K562 (cell line): ENCODE results near the gene SPAG9. TPM values are rescaled to one million over a fixed set of nuclear protein-coding genes. Genes with fewer than 3 reads are reported as not detected.

Source experiments
- ATAC-seq: fragments of 200-7000 bp; cut with Tn5 transposase; 3 replicates; pipeline ENCODE4 v1.9.1; 2020; ENCODE audit warnings: moderate library complexity
- BruUV-seq: library from RNA; stranded (reverse); fragments of 400-500 nt; replicated peaks from 2 replicates; lab custom pipeline; 2021; lab: Mats Ljungman, UMichigan
- CTCF ChIA-PET: fragments of 300-600 bp; formaldehyde crosslinking; extraction: SDS; loops from one replicate; lab custom pipeline; 2021; ENCODE audit warnings: low intra/inter-chr PET ratio; lab: Yijun Ruan, JAX
- POLR2A ChIA-PET: fragments of 300-600, 350-650 bp; sonication (Branson Sonifier 250); formaldehyde crosslinking; extraction: SDS; loops from one replicate; lab custom pipeline; 2021; ENCODE audit warnings: antibody characterized with exemption, inconsistent platforms; lab: Yijun Ruan, JAX
- DNase-seq, 4 experiments: peaks; one replicate each; pipeline versions ENCODE4 v3.0.0 to v3.0.0-alpha.2; 2011 to 2018; ENCODE audit warnings: low spot score in 3 of 4, mixed read lengths in 3 of 4; ENCODE audit errors: extremely low read depth in 1 of 4
- FAIRE-seq: peaks from 2 replicates; lab custom pipeline; 2011; peaks lifted over from hg19 to GRCh38; lab: Jason Lieb, UNC
- H2AFZ ChIP-seq: 2 replicates; pipeline ENCODE4 v1.6.0; 2011; ENCODE audit warnings: low read depth, low read length, control low read depth, inconsistent platforms
- H3K27ac ChIP-seq: fragments of 200-600 bp; 3 replicates; pipeline ENCODE4 v1.8.0; 2011; ENCODE audit warnings: low read depth, mild to moderate bottlenecking, control low read depth, inconsistent platforms, low read length, moderate library complexity, mixed read lengths; ENCODE audit errors: extremely low read depth
- H3K27me3 ChIP-seq, 2 experiments: fragments of 300-600 bp in 1 of 2; 2 replicates in 1 of 2; 3 replicates in 1 of 2; pipeline versions ENCODE4 v1.6.0 to v1.8.0; 2011; ENCODE audit warnings: inconsistent platforms in 2 of 2, low read length in 2 of 2, mild to moderate bottlenecking in 1 of 2, mixed read lengths in 1 of 2, moderate library complexity in 1 of 2; ENCODE audit not compliant: control insufficient read depth in 2 of 2, insufficient read depth in 2 of 2
- H3K36me3 ChIP-seq: fragments of 300-600 bp; 3 replicates; pipeline ENCODE4 v1.8.0; 2011; ENCODE audit warnings: mild to moderate bottlenecking, low read length, inconsistent platforms; ENCODE audit not compliant: control insufficient read depth, insufficient read depth
- H3K4me1 ChIP-seq, 2 experiments: fragments of 200-600 bp in 1 of 2; replicated peaks in 1 of 2; 2 replicates in 1 of 2; 3 replicates in 1 of 2; pipeline versions ENCODE4 v1.5.1 to v1.8.0; 2011; ENCODE audit warnings: inconsistent platforms in 2 of 2, low read length in 2 of 2, mild to moderate bottlenecking in 1 of 2, mixed read lengths in 1 of 2, moderate library complexity in 1 of 2; ENCODE audit not compliant: control insufficient read depth in 2 of 2, insufficient read depth in 2 of 2
- H3K4me2 ChIP-seq: 2 replicates; pipeline ENCODE4 v1.6.1; 2011; ENCODE audit warnings: low read length, control low read depth, inconsistent platforms, mixed read lengths; ENCODE audit not compliant: insufficient read depth
- H3K4me3 ChIP-seq: fragments of 200-600 bp; sonication (generic), shearing (Covaris generic); 2 replicates; pipeline ENCODE4 v1.5.1; 2016; ENCODE audit warnings: control low read depth, inconsistent platforms
- H3K79me2 ChIP-seq: fragments of 200-600 bp; 3 replicates; pipeline ENCODE4 v1.8.0; 2011; ENCODE audit warnings: low read length, inconsistent platforms; ENCODE audit not compliant: control insufficient read depth, insufficient read depth
- H3K9ac ChIP-seq, 2 experiments: 2 replicates each; pipeline versions ENCODE4 v1.6.0 to v1.6.1; 2011; ENCODE audit warnings: low read depth in 2 of 2, low read length in 2 of 2, control low read depth in 1 of 2, inconsistent platforms in 1 of 2, mild to moderate bottlenecking in 1 of 2, mixed read lengths in 1 of 2; ENCODE audit not compliant: insufficient read depth in 1 of 2
- H3K9me1 ChIP-seq: one replicate; pipeline ENCODE4 v1.6.0; 2011; ENCODE audit warnings: inconsistent platforms, mild to moderate bottlenecking, low read length, moderate library complexity; ENCODE audit not compliant: control insufficient read depth, insufficient read depth
- H3K9me3 ChIP-seq: replicated peaks from 2 replicates; pipeline ENCODE4 v1.5.1; 2011; ENCODE audit warnings: low read depth, low read length, inconsistent platforms; ENCODE audit not compliant: control insufficient read depth, insufficient read depth
- H4K20me1 ChIP-seq: replicated peaks from 2 replicates; pipeline ENCODE4 v1.6.1; 2011; ENCODE audit warnings: low read length, inconsistent platforms, mixed read lengths; ENCODE audit not compliant: control insufficient read depth, insufficient read depth
- E2F1 ChIP-seq: sonication (generic); formaldehyde crosslinking; IDR thresholded peaks from 2 replicates; pipeline ENCODE4 v1.8.1; 2023; ENCODE audit warnings: mild to moderate bottlenecking, missing genetic modification reagents, moderate library complexity
- E2F8 ChIP-seq: fragments of 450-650 bp; IDR thresholded peaks from 2 replicates; pipeline ENCODE4 v1.7.1; 2018; ENCODE audit warnings: mild to moderate bottlenecking, low read depth; ENCODE audit not compliant: partially characterized antibody
- HDAC2 ChIP-seq: fragments of 450-650 bp; IDR thresholded peaks from 2 replicates; pipeline ENCODE4 v1.6.1; 2016; ENCODE audit warnings: mild to moderate bottlenecking
- IRF1 ChIP-seq: sonication (generic); formaldehyde crosslinking; IDR thresholded peaks from 2 replicates; pipeline ENCODE4 v1.8.0; 2022; ENCODE audit warnings: missing genetic modification reagents, mild to moderate bottlenecking, borderline replicate concordance
- VEZF1 ChIP-seq: fragments of 200-800 bp; sonication (Bioruptor generic); IDR thresholded peaks from 2 replicates; pipeline ENCODE4 v1.6.1; 2017; ENCODE audit warnings: missing genetic modification characterization, missing compliant biosample characterization
- XRCC4 ChIP-seq: IDR thresholded peaks from one replicate; pipeline ENCODE4 v1.6.1; 2011; ENCODE audit not compliant: insufficient read depth, insufficient read length; ENCODE audit errors: extremely low read depth
- ZNF449 ChIP-seq: fragments of 250-450 bp; sonication (Bioruptor Pico); IDR thresholded peaks from 2 replicates; pipeline ENCODE4 v1.8.0; 2022; ENCODE audit warnings: moderate library complexity, mild to moderate bottlenecking, inconsistent platforms
- WGBS: fragments of 100-300 bp; shearing (Covaris generic); methylation state at CpG from one replicate; pipeline ENCODE4 v1.1.6; 2016; ENCODE audit warnings: low coverage, mixed read lengths; ENCODE audit not compliant: insufficient coverage; ENCODE audit errors: missing lambda C conversion rate; 5-methylcytosine and 5-hydroxymethylcytosine counted together
- in situ Hi-C: fragments of 300-500 bp; cut with MboI; formaldehyde crosslinking; loops from 4 replicates; pipeline ENCODE4 v1.15.0; 2018; ENCODE audit warnings: inconsistent platforms, mixed read lengths
- intact Hi-C: fragments of 100-400 bp; cut with micrococcal nuclease; formaldehyde crosslinking; loops from 2 replicates; pipeline ENCODE4 v1.14.2; 2022
- polyA plus RNA-seq, 8 experiments: library from polyadenylated mRNA; depleted of rRNA in 4 of 8; stranded (reverse) in 5 of 8; unstranded in 3 of 8; fragments of >200 nt; fragmentation: Nextera tagmentation in 2 of 8; fragmentation: Illumina TruSeq in 1 of 8; extraction: Ambion mirVana in 2 of 8; extraction: Trizol in 1 of 8; gene quantifications; 2 replicates each; pipeline versions ENCODE4 v1.2.1 to v1.2.3, GENCODE V29; 2011 to 2014; ENCODE audit warnings: inconsistent platforms in 1 of 8, missing spikeins in 1 of 8
- total RNA-seq, 7 experiments: library from RNA; depleted of rRNA in 6 of 7; stranded (reverse); fragments of >200 nt in 6 of 7; fragmentation: Illumina TruSeq in 2 of 7; extraction: Trizol in 2 of 7; gene quantifications; 2 replicates each; pipeline versions ENCODE4 v1.2.1 to v1.2.3, GENCODE V29; 2011 to 2021; ENCODE audit warnings: low replicate concordance in 1 of 7

Gene SPAG9
- total and polyA plus RNA-seq, 9 of the 15 experiments (the other 6 are each of a cell fraction or from before 2014, with no cell fraction given): 12.2 to 99.2 (median 58.2) TPM

- BruUV-seq: no TSS peak
- DNase-seq: no peak
- intact Hi-C loops (no loop called here), in situ Hi-C loops (no loop called here)
- no peaks in the 10 kb centered on the region for H3K9me3 ChIP-seq
- H3K4me1 ChIP-seq: no peaks in the 10 kb centered on the region
- H3K4me3 ChIP-seq: no peak overlapping the region
- CTCF ChIA-PET: no interaction called here
- H3K27me3 ChIP-seq: no peaks in the 10 kb centered on the region
- H3K9ac ChIP-seq: no peak overlapping the region
- no peak for ATAC-seq
- no peaks in the 10 kb centered on the region for H3K9me1 ChIP-seq
- no peak overlapping the region for H3K27ac ChIP-seq
- FAIRE-seq: no peak
- TF ChIP-seq VEZF1 (no peak), IRF1 (CRISPR knock-in tag) (no peak), E2F8 (no peak), ZNF449 (CRISPR knock-in tag) (no peak), XRCC4 (no peak), HDAC2 (no peak), E2F1 (no peak)
- 91% methylated on average over 2 of the region's 2 CpGs for WGBS
- POLR2A ChIA-PET: interaction anchor here (1.1 kb wide), 1 partner anchor 29 kb away, joined by 3 read pairs; no protein-coding TSS in a partner anchor
- H2AFZ ChIP-seq: no peak overlapping the region
- no peak overlapping the region for H3K4me2 ChIP-seq
- H4K20me1 ChIP-seq: no peaks in the 10 kb centered on the region
- H3K79me2 ChIP-seq: no peaks in the 10 kb centered on the region
- H3K36me3 ChIP-seq: peaks cover 71% of the 10 kb centered on the region
Observed at GRCh38 chr17:51034800-51035199, 85.9 kb downstream of the SPAG9 start.
